PC-3 (cell line): Measurements from ENCODE around the gene SART3.

ENCODE experiments used
- EZH2 ChIP-seq: fragments of 300-600 bp; sonication (generic); IDR thresholded peaks from one replicate; pipeline ENCODE4 v1.6.1; 2017; ENCODE audit warnings: antibody characterized with exemption, mild to moderate bottlenecking, low read length; ENCODE audit not compliant: unreplicated experiment
- TF ChIP-seq, protein P1 (sequence below): fragments of 300-600 bp; sonication (generic); conservative IDR thresholded peaks from 2 replicates; pipeline ENCODE4 v1.5.1; 2017; ENCODE audit warnings: antibody characterized with exemption, low read depth, mild to moderate bottlenecking, low read length

DNA sequence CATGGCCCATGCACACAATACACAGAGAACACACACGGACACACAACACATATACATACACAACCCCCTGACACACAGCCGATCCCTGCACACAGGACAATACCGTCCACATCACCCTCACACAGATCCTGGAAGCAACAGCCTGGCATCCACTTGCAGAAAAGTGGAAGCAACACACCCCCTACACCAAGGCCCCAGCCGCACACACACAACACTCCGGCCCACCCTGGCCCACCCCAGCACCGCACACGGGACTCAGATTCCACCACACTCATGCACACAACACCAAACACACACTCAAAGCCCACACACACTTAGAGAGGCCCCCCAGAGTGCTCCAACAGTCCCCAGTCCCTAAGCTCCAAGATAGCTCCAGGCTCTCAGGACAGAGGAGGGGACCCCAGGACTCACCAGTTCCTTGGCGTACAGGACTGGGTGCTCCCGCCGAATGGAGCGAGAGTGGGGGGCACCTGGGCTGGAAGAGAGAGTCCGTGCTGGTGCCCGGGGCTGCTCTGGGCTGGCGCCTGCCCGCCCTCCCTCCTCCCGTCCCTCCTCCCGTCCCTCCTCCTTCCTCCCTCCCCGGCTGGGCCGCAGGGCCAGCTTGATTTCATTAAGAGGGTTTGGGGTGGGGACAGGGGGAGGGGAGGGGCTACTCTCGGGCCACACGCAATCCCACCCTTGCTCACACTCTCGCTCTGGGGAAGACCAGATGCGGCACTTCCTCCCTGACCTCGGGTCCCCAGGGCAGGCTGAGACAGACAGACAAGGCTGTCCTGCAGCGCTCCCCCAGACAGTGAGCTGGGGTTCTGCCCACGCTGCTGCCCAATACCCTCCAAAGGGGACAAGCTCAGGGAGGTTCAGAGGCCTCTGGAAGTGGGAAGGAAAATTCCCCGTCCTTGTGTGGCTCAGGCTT lies 36.8 kb upstream of the SART3 start, which contains the start of gene TMEM119:
- TF ChIP-seq, protein P1, sequence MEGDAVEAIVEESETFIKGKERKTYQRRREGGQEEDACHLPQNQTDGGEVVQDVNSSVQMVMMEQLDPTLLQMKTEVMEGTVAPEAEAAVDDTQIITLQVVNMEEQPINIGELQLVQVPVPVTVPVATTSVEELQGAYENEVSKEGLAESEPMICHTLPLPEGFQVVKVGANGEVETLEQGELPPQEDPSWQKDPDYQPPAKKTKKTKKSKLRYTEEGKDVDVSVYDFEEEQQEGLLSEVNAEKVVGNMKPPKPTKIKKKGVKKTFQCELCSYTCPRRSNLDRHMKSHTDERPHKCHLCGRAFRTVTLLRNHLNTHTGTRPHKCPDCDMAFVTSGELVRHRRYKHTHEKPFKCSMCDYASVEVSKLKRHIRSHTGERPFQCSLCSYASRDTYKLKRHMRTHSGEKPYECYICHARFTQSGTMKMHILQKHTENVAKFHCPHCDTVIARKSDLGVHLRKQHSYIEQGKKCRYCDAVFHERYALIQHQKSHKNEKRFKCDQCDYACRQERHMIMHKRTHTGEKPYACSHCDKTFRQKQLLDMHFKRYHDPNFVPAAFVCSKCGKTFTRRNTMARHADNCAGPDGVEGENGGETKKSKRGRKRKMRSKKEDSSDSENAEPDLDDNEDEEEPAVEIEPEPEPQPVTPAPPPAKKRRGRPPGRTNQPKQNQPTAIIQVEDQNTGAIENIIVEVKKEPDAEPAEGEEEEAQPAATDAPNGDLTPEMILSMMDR = no peak
- TF ChIP-seq EZH2 = no peak
